SK-N-MC (cell line): Measurements from ENCODE around the gene ZP3.
"Not testable (repeated sequence)": the region's sequence is repeated elsewhere in the genome, so short reads cannot be mapped to it uniquely, and the experiment has no call there.

ENCODE experiments used
- EZH2 ChIP-seq: fragments of 200-600 bp; sonication (generic); IDR thresholded peaks from one replicate; pipeline ENCODE4 v1.6.1; 2017; ENCODE audit warnings: antibody characterized with exemption
- POLR2AphosphoS5 ChIP-seq: IDR thresholded peaks from 2 replicates; pipeline ENCODE4 v1.6.1; 2012; ENCODE audit warnings: mild to moderate bottlenecking, low read depth, low read length, borderline replicate concordance

GRCh38 chr7:76465950-76466349, 41.2 kb downstream of the ZP3 start:
- TF ChIP-seq POLR2AphosphoS5, EZH2: not testable (repeated sequence)
